NCI-H2107 (cell line): ENCODE results near the gene HUNK.

Experiments used
- DNase-seq: peaks from one replicate; lab custom pipeline; 2025; lab: John Stamatoyannopoulos, UW

HUNK gene

DNA sequence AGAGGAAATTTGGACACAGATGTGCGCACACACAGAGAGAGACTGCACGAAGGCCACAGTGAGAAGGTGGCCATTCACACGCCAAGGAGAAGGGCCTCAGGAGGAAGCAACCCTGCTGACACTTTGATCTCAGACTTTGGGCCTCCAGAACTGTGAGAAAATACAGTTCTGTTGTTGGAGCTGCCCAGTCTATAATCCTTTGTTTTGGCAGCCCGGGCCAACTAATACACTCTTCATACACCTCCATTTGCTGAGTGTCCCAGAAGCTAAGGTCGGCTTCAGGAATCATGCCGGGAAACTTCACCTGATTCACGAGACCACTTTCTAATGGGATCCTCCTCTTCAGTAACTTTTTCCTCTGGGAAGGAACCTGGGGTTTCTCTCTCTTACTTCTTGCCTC lies 23.2 kb downstream of the HUNK start:
- no peak for DNase-seq

DNA sequence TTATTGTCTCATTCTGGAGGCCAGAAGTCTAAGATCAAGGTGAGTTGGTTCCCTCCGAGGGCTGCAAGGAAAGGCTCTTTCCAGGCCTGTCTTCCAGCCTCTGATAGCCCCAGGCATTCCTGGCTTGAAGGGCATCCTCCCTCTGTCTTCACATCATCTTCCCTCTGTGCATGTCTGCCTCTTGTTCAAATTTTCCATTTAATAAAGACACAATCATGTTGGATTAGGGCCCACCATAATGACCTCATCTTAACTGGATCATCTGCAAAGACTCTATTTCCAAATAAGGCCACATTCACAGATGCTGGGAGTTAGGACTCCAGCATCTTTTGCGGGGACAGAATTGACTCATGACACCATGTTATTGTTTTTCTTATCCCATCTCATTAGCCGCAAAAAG lies 24.5 kb downstream of the HUNK start:
- no peak for DNase-seq

DNA sequence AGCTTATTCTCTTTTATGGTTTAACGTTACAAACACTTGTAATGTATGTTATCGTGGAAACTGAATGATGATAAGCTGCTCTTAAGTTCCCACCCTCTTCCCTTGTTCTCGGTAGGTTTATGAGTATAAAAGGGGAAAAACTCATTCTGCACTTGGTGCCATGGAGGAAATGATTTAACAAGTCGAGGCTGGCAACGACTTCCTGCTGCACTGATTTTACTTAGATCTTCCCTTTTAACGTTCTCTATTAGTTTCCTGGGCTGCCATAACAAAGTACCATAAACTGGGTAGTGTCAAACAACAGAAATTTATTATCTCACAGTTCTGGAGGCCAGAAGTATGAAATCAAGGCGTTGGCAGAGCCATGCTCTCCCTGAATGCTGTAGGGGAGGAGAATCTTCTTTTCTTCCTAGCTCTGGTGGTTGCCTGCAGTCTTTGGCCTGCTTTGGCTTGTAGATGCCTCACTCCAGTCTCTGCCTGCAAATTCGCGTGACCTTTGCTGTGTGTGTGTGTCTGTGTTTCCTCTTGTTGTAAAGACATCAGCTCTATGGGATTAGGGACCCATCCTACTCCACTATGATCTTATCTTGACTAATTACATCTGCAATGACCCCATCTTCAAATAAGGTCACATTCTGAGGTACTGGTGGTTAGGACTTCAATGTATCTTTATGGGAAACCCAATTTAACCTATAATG lies 26.3 kb downstream of the HUNK start:
- no peak for DNase-seq

DNA sequence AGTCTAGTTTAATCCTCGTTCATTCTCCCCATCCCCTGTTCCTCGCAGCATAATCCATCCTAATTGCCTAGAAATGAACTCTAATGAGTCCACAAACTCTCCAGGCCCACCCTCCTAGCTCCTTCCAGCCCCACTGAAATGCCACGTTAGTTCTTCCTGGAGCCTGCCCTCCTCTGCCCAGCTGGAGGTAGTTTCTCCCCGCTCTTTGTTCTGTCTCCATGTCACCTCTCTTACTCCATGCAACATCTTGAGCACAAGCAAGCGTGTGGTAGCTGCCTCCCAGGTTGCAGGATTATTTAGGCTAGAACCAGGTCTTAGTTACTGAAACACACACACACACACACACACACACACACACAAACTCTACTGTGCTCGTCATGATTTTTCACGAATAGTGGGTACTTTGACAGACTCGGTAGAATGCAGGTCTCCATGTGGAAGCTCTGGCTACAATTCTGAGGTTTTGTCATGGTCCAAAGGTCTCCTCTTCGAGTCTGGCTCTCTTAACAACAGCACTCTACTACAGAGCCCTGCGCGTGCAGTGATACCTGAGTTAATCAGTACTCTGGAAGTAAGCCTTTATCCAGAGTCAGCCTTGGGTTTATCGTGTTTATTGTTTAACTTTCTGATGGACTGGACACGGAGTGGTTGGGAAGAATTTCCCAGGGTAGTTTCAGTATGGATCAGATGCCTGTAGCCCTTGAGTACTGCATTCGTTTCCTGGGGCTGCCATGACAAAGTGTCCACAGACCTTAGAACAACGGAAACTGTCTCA lies 27.5 kb downstream of the HUNK start:
- DNase-seq = no peak

DNA sequence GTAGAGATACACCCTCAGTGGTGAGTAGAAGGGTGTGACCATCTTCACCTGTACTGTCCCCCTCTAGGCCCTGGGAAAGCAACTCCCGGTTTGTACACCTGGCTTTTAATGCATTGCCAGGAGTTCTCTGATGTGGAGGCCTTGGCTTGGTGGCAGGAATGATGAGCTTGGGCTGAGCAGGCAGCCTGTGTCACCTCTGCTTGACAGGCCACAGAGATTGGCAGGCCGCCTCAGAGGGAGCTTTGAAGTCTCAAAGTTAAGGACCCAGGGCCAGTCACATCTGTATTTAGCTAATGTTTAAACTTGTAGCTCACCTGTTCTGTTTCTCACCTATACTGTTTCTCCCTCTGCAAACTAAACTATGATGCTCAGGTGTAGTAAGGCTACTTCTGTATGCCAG lies 28.5 kb downstream of the HUNK start:
- no peak for DNase-seq

DNA sequence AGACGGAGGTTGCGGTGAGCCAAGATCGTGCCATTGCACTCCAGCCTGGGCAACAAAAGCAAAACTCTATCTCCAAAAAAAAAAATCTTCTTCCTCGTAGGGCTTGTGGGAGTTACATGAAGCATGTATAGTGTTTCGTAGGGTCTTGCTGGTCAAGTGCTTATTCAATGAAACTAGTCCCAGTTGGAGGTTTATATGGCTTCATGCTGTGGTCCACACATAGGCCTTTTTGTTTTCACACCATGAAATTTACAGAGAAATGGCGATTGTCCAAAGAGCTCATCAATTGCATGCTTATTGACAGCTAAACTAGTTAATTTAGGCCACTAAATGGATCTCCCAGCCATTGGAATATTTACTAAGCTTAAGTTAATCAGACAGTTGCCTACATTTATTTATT lies 29.6 kb downstream of the HUNK start:
- no peak for DNase-seq

DNA sequence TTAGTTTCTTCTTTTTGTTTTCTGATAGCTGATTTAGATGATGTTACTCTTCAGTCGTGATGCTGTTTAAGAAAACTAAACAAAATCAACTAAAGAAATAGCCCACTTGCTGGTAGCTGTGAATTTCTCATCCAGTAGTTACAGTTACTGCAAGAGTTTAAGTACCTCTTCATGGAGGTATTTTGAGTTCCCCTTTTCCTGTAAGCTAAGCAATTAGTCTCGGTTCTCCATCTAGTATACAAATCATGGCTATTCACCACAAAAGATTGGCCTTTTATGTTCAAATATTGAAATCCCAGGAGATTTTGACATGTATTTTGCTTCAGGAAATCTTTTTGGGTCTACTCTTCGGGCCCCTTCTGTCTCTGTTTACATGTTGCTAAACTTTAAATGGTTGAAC lies 31.1 kb downstream of the HUNK start:
- DNase-seq = no peak

DNA sequence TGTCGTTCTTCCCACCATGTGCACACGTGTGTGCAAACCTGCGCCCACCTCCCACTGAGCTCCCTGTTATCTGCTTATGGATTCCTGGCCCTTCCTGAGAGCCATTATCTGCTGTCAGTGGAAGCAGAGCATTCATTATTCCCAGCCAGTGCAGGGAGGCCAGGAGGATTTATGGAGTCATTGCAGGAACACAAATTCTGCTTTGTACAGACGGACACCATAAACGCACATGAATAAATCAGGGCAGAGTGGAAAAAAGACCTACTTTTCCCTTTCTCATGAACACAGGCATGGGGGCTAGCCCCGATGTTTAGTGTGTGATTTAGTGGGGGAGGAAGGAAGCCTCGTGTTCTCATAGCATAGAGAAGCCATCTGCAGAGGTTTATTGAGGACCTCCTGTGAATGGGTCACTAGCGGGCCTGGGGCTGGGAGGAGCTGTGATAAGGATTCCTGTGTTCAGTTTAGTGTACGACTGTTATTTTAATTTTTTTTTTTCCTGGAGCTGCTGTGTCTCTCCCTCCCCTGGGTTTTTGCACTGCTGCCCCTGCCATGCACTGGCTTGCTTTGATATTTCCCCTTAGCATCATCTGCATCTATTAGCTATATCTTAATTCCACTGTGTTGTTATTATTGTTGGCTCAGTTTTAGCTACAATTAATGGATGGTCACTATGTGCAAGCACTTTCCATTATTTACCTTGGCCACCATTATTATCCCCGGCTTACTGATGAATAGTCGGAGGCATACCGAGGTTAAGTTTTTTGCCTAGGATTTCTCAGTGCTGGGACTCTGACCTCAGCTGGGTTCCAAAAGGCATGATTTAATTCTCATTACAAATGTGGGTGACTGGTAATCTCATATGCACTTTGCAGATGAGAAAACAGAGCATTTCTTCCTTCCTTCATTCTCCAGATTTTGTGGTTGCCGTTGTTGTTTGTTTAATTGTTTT lies 33.0 kb downstream of the HUNK start:
- no peak for DNase-seq

DNA sequence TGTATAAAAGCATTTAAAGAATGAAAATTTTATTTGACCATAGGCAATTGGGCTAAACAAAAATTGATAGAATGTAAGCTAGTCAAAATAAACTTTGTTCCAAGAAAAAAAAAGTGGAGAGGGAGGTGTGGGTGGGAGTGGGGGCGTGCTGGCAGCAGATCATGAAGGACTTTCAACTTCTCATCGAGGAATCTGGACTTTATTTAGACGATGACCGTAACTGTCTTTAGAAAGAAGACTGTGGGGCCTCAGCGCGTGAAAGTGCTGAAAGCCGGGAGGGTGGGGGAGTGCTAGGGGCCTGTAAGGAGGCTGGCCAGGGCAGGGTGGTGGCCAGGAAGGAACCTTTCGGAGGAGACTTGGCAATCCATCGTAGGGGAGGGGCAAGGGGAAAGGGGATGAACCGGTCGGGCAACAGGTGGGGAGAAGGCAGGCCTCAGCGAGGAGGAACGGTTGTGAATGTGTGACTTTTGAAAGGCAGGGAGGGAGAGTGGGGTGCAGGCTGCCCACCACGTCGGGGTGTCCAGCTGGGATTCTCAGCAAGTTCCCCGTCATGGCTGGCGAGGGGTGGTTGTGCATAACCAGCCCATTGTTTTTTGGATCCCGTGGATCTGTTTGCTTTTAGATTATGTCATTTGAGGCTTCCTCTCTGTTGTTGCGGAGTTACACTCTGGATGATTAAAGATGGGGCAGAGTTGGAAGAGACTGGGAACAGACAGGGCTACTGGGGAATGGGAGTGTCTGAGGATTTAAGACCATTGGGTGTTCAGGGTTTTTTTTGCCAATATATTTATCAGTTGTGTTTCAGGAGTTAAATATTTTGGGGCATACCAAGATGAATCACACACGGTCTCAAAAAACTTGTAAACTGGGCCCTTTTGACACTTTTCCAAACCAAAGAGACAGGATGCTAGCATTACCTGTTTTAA lies 35.5 kb downstream of the HUNK start:
- DNase-seq = no peak

DNA sequence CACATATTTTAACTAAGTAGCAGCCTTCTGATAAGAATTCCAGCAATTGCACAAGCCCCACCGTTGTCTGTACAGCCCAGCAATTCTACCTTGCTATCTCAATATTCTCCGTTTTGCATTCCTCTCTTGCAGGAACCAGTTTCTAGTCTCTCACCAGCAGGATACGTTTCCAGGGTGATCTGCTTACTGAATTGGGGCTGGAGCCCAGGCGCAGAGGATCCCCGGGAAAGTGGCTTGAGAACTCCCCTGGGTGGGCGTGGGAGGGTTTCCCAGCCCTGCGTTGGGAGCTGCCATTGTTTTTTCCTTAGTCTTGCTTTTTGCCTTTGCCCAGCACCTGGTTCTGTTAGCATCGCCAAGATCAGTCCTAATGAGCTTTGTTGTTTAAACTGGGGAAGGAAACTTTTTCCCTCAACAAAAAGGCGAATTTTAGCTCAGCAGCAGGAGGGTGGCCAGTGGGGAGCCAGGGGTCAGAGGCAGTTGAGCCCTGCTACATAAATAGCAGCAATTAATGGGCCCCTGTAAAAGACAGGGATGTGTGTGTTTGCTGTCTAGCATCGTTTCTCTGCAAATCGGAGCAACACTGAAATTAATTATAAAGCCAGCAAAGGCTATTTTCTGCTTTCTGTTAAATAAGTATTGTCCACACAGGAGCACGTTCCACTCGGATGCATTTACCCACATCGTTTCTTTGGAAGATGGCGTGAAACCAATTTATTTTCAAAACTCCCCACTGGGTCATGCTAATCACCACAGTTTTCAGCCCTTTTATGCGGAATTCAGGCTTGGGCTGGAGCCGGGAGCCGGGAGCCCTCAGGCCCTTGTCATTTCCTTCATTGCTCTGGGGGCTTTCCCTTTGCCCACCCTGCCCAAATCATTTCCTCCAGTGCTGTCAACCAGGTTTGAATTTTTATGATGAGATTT lies 36.6 kb downstream of the HUNK start:
- no peak for DNase-seq

DNA sequence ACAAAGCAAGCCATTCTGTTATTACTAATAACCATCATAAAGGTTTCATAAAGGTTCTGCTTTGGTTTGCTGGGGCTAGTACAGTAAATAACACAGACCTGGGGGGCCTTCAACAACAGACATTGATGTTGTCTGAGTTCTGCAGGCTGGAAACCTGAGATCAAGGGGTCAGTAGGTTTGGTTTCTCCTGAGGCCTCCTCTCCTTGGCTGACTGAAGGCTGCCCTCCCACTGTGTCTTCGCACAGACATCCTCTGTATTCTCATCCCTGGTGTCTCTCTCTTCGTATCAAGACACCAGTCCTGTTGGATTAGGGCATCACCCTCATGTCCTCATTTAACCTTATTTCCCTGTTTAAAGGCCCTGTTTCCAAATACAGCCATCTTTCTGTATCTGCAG lies 37.3 kb downstream of the HUNK start:
- DNase-seq = no peak

DNA sequence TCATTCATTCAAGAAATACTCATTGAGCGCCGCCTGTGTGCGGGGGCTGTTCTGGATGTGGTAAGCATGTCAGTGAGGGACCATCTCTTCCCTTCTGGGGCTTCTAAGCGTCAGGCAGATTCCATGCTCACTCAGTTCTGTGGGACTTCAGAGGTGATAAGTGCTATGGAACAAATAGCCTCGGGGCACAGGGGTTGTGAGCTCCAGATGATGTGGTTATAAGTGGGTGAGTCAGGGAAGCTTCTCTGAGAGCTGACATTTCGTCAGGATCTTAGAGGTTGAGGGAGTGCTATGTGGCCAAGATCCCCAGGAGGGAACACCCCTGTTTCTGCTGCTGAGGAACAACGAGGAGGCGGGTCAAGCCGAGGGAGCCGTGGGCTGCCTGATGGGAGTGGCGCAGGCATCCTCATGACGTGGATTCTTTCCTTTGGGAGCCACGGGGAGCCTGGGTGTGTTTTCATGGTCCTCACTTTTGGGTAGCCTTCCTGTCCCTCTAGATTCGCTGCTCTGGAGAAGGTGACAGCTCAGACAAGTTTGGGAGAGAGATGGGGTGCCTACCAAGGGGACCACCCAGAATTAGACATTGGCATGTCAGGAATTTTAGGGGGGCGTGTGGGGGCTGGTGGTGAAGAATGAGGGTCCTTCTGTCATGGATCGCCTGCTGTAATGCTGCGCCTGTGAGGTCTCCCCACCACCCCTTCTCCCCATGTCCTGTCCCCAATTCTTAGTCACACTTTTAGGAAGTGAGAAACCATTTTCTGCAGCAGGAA lies 38.5 kb downstream of the HUNK start:
- DNase-seq = no peak

DNA sequence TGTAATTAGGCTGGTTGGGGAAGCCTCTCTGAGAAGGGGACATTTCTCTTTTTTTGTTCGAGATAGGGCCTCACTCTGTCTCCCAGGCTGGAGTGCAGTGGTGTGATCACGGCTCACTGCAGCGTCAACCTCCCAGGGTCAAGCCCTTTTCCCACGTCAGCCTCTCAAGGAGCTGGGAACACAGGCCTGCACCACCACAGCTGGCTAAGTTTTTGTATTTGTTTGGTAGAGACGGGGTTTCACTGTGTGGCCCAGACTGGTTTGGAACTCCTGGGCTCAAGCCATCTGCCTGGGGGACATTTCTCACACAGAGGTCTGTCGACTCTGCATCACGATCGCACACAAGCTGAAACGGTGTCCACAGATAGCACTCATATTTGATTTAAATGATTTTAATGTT lies 39.7 kb downstream of the HUNK start:
- no peak for DNase-seq

DNA sequence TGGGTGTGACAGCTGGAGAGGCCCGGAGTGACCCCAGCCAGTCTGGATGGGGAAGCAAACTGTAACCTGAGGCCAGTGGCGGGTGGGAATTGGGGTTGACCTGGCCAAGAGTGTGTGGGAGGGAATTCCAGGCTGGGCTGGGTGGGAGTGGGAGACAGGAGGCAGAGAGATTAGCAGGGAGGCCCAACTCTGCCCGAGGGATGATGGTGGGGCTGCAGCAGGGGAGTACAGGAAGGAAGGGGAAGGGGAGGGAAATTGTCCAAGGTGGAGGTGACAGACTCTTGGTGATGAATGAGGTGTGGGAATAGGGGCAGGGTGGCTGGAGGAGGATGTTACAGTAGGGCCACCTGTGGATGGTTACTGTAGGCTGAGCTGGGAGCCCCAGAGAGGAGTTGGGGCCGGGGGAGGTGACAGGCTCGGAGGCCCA lies 40.4 kb downstream of the HUNK start:
- no peak for DNase-seq

DNA sequence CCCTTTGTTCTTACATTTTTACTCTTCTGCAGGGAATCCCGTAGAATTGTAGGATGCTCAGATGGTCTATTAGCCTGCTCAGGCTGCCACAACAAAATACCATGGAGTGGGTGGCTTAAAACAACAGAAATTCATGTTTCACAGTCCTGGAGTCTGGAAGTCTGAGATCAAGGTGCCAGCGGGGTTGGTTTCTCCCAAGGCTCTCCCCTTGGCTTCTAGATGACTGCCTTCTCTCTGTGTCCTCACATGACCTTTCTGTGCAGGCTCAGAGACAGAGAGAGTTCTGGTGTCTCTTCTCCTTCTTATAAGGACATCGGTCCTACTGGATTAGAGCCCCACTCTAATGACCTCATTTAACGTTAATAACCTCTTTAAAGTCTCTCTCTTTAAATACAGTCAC lies 41.7 kb downstream of the HUNK start:
- DNase-seq = no peak

DNA sequence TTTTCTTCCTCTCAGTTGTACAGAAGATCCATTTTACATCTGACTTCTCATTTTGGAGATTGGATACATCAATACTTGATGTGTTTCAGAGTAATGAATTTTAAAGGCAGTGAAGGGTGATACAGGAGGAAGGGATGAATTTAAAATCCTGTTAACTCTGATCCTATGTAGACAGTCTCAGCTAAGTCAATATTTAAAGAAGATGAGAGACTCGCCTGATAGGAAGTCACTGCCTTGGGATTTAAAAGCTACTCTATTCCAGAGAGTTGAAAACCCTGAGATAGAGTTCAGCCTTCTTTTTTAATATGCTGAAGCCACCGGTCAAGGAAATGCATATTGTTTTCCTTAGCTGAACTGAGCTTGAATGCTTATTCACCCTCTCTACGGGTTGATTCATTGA lies 42.7 kb downstream of the HUNK start:
- DNase-seq = no peak

DNA sequence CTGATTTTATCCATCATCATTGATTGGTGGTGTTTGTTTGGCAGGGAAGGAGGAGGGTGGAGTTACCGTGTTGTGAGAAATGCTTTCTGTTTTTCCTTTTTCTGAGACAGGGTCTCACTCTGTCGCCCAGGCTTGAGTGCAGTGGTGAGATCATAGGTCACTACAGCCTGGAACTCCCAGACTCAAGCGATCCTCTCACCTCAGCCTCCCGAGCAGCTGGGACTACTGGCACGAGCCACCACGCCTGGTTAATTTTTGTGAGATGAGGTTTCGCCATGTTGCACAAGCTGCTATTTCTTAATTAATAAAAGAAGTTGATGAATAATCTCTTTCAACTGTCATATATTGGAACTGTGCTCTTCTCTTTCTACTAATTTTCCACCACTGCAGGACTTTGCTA lies 44.3 kb downstream of the HUNK start:
- no peak for DNase-seq

DNA sequence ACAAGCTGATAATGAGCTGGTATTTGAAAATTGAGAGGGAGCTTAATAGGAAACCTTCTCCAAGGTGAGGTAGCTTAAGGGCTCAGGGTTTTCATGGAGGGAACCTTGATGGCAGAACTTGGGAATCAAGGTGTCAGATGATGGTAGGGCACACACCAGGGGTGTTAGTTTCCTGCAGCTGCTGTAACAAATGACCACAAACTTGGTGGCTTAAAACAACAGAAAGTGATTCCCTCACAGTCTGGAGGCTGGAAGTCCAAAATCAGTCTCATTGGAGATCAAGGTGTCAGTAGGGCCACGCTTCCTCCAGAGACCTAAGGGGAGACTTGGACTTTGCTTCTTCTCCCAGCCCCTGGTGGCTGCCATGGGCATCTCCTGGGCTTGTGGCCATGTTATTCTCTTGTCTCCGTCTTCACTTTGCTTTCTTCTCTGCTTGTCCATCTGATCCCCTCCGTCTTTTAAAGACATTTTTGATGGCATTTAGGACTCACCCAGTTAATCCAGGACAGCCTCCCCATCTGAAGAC lies 45.5 kb downstream of the HUNK start:
- DNase-seq = no peak

DNA sequence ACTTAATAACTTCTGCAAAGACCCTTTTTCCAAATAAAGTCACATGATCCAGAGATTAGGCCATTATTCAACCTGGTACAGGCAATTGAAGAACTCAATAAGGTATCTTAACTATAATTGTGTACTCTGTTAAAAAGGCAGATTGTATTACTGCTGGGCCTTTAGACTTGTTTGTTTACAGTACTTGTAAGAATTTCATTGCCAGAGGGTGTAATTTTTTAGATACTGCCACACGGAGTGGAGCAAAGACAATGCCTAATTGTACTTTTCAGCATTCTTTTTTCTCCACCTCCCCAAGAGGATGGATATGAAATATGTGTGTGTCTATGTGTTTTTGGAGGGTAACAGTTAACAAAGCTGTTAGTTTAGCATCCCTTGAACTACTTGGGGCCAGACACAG lies 47.5 kb downstream of the HUNK start:
- no peak for DNase-seq
